Osteocyte (in vitro differentiated cells): ENCODE measurements around the gene VPS25. TPM values are rescaled to one million over a fixed set of nuclear protein-coding genes. Genes with fewer than 3 reads are reported as not detected.

Experiments used
- DNase-seq: peaks from one replicate; pipeline ENCODE4 v3.0.0; 2021; ENCODE audit warnings: mixed read lengths; ENCODE audit not compliant: unreplicated experiment; ENCODE audit errors: extremely low spot score
- H3K27ac Mint-ChIP-seq: one replicate; pipeline ENCODE4 v1.8.0; 2021; ENCODE audit warnings: mild to moderate bottlenecking, mixed read lengths; ENCODE audit not compliant: unreplicated experiment
- H3K27me3 Mint-ChIP-seq: one replicate; pipeline ENCODE4 v1.8.0; 2021; ENCODE audit warnings: mixed read lengths; ENCODE audit not compliant: unreplicated experiment
- H3K36me3 Mint-ChIP-seq: one replicate; pipeline ENCODE4 v1.8.0; 2021; ENCODE audit warnings: mixed read lengths; ENCODE audit not compliant: unreplicated experiment
- H3K4me1 Mint-ChIP-seq: one replicate; pipeline ENCODE4 v1.8.0; 2021; ENCODE audit warnings: mixed read lengths; ENCODE audit not compliant: unreplicated experiment
- H3K4me3 Mint-ChIP-seq: one replicate; pipeline ENCODE4 v1.8.0; 2021; ENCODE audit warnings: mild to moderate bottlenecking, moderate library complexity, mixed read lengths; ENCODE audit not compliant: unreplicated experiment
- H3K9me3 Mint-ChIP-seq: one replicate; pipeline ENCODE4 v1.8.0; 2021; ENCODE audit warnings: mixed read lengths; ENCODE audit not compliant: unreplicated experiment
- CTCF ChIP-seq: fragments of 200-600 bp; sonication (generic); IDR thresholded peaks from 2 replicates; pipeline ENCODE4 v1.5.0; 2021; ENCODE audit warnings: antibody characterized with exemption, mild to moderate bottlenecking, moderate library complexity
- total RNA-seq: library from RNA; stranded (reverse); gene quantifications from 2 replicates; pipeline ENCODE4 v1.2.1, GENCODE V29; 2021

The VPS25 gene
- total RNA-seq, 1 donor from 2014 or later = 63.9 TPM

GRCh38 chr17:42791948-42792347 is 18.7 kb downstream of the VPS25 start:
- Mint-ChIP-seq H3K9me3 (no peaks in the 10 kb centered on the region), H3K36me3 (peaks cover 9% of the 10 kb centered on the region), H3K4me1 (peaks cover 6% of the 10 kb centered on the region), H3K27ac (no peak overlapping the region), H3K27me3 (no peaks in the 10 kb centered on the region), H3K4me3 (no peak overlapping the region)
- no peak for DNase-seq
- no peak for TF ChIP-seq CTCF

GRCh38 chr17:42792545-42792944 is 19.3 kb downstream of the VPS25 start:
- peaks cover 10% of the 10 kb centered on the region for H3K4me1 Mint-ChIP-seq
- DNase-seq = no peak
- H3K36me3 Mint-ChIP-seq = peaks cover 9% of the 10 kb centered on the region
- H3K9me3 Mint-ChIP-seq = no peaks in the 10 kb centered on the region
- no peak overlapping the region for H3K27ac Mint-ChIP-seq
- H3K27me3 Mint-ChIP-seq = no peaks in the 10 kb centered on the region
- H3K4me3 Mint-ChIP-seq = no peak overlapping the region
- no peak for TF ChIP-seq CTCF

- Mint-ChIP-seq H3K27ac (no peak overlapping the region), H3K4me1 (peaks cover 25% of the 10 kb centered on the region), H3K4me3 (no peak overlapping the region), H3K27me3 (peaks cover 3% of the 10 kb centered on the region), H3K36me3 (peaks cover 11% of the 10 kb centered on the region), H3K9me3 (no peaks in the 10 kb centered on the region)
- TF ChIP-seq CTCF = no peak
- no peak for DNase-seq
Measured at GRCh38 chr17:42795061-42795460, 21.8 kb downstream of the VPS25 start.

- H3K4me3 Mint-ChIP-seq = peak overlapping the region; percentile 32
- no peak for TF ChIP-seq CTCF
- H3K27ac Mint-ChIP-seq = no peak overlapping the region
Measured at GRCh38 chr17:42795465-42795864, 22.2 kb downstream of the VPS25 start.

GRCh38 chr17:42796066-42796758 is 23.0 kb downstream of the VPS25 start:
- no peak overlapping the region for H3K27ac Mint-ChIP-seq
- H3K27me3 Mint-ChIP-seq = peaks cover 10% of the 10 kb centered on the region
- peak overlapping the region; percentile 92 for H3K4me3 Mint-ChIP-seq
- H3K4me1 Mint-ChIP-seq = peaks cover 25% of the 10 kb centered on the region
- peaks cover 11% of the 10 kb centered on the region for H3K36me3 Mint-ChIP-seq
- DNase-seq = no peak
- H3K9me3 Mint-ChIP-seq = no peaks in the 10 kb centered on the region
- TF ChIP-seq CTCF = no peak

More at GRCh38 chr17:42795465-42795864, 22.2 kb downstream of the VPS25 start:
- no peaks in the 10 kb centered on the region for H3K9me3 Mint-ChIP-seq
- peaks cover 25% of the 10 kb centered on the region for H3K4me1 Mint-ChIP-seq
- H3K36me3 Mint-ChIP-seq = peaks cover 11% of the 10 kb centered on the region
- DNase-seq = no peak
- peaks cover 7% of the 10 kb centered on the region for H3K27me3 Mint-ChIP-seq
